HG02798 (cell line): Measurements from ENCODE around the gene TERT.

Experiments
- ATAC-seq: cut with Tn5 transposase; IDR thresholded peaks from one replicate; pipeline ENCODE4 v1.9.1; 2021; ENCODE audit warnings: mild to moderate bottlenecking; ENCODE audit not compliant: unreplicated experiment, poor library complexity

TERT gene

DNA sequence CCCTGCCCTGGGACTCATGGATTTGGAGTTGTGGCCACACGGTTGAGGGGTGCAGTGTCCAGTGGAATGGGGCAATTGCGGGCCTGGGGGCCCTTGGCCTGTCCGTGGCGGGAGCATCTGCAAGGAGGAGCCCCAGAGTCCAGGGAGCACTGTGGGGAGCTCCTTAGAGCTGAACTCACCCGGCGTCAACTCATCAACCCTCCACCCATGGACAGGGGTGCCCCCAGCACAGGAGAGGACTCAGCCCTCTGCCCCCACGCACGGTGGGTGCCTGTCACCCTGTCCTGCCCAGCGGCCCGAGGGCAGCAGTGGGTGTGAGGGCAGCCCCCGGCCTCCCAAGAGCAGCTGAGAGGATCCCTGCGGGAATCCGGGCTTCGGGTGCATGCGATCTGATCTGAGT, 70.2 kb downstream of the TERT start:
- no peak for ATAC-seq

DNA sequence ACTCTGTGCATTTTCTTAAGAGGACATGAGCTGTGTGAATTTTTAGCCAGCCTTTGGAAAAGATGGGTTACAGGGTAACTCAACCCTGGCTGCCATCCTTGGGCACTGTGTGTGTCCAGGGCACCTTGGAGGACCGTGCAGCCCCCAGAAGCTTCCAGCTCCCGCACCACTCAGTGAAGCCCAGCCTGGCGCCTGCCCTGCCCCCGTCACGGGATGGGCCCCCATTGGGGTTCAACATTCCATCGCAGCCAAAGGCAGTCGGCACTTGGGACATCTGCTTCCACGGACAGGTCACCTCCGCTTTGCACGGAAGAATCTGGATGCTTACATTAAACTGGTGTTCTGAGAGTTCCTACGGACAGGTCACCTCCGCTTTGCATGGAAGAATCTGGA, 71.6 kb downstream of the TERT start:
- no peak for ATAC-seq

- no peak for ATAC-seq
Measured at GRCh38 chr5:1222621-1223277, 72.1 kb downstream of the TERT start.

DNA sequence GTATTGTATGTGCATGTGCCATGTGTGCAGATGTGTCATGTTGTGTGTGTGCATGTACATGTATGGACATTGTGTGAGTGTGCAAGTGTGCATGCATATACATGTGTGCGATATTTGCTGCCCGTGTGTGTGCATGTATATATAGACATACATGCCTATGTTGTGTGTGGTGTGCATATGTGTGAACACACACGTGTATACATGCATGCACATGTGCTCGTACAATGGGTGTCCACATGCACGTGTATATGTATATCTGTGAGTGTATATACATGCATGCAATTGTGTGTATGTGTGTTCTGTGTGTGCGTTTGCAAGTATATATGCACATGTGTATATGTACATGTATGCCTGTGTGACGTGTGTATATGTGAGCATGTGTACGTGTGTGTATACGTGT, 72.7 kb downstream of the TERT start:
- no peak for ATAC-seq

GRCh38 chr5:1221721-1222120, 73.1 kb downstream of the TERT start:
- ATAC-seq = no peak

DNA sequence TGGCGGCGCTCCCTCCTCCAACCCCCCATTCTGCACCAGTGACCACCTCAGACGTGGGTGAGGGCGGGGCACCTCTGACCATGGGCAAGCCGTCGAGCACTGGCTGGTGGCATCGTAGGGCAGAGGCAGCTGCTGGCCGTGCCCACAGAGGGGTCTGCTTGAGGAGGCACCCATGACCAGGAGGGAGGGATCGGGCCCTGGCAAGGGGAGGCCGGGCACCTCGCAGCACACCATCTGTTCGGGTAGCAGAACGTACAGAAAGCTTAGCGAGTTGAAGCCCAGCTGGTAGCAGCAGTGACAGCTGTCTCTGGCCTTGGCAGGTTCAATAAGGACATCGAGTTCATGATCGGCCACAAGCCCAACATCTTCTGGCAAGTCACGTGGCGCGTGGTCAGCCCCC, 74.0 kb downstream of the TERT start:
- no peak for ATAC-seq

DNA sequence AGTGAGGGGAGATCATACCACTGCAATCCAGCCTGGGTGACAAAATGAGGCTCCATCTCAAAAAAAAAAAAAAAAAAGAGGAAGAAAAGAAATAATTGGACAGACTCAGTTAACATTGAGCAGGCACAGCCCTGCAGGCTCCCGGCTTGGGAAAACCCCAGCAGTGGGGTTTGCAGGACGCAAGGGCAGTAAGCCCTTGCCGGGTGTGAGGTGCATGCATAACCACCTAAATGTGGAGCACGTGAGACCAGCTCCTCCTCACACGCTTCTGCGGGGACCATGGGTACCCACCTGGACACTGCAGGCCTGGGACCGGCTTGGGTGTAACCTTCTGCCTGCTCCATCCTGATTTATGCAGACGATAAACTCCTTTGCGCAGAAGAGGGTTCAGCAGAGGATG, 74.5 kb downstream of the TERT start:
- no peak for ATAC-seq

DNA sequence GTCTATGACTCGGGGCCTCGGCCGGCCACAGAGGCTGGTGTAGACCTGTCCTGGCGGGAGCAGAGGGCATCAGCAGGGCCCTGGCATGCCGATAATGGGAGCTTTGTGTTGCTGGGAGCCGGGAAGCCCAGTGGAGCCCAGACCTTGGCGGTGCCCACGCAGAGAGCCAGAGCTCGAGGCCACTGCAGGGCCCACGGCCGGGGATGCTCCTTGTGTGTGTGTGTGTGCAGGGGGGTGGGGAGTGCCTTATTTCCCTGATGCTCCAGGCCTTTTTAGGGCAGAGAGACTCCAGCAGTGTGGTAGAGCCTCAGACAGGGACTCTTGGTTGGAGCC, 75.1 kb downstream of the TERT start:
- no peak for ATAC-seq

DNA sequence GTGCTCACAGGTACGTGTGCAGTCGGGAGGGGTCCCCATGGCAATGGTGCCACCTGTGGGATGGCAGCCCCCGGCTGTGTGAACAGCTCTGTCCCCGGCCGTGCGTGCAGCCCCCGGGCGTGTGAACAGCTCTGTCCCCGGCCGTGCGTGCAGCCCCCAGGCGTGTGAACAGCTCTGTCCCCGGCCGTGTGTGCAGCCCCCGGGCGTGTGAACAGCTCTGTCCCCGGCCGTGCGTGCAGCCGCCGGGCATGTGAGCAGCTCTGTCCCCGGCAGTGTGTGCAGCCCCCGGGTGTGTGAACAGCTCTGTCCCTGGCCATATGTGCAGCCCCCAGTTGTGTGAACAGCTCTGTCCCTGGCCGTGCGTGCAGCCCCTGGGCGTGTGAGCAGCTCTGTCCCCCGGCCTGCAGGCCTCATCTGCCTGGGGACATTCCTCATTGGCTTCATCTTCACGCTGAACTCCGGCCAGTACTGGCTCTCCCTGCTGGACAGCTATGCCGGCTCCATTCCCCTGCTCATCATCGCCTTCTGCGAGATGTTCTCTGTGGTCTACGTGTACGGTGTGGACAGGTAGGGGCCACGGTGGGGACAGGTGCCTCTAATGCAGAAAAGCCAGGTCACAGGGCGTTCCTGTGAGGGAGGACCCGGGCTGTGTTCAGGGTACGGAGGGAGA, 75.6 kb downstream of the TERT start:
- ATAC-seq = no peak

DNA sequence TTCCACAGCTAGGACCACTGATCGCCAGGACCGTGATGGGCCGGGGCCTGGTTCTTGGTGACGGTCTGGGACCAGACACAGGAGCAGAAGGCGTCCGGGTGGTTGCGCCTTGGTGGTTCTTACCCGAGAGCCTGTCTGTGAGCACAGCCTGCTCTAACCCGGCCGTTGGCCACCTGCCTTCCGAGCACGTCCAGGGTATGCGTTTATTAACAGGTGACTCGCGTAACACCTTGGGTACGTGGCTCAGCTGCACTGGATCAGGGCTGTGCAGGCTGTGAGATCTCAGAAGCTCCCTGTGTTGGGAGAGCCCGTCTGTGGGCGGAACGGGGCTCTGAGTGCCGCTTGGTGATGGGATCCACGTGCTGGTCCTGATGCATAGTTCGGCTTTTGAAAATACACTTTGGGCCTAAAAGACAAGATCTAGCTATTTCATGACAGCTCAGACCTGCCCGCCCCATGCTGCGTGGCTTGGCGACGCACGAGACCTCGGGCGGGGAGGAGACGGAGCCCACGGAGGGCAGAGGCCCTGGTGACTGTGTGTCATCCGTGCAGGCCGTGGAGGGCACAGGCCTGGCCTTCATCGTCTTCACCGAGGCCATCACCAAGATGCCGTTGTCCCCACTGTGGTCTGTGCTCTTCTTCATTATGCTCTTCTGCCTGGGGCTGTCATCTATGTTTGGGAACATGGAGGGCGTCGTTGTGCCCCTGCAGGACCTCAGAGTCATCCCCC, 76.4 kb downstream of the TERT start:
- no peak for ATAC-seq

DNA sequence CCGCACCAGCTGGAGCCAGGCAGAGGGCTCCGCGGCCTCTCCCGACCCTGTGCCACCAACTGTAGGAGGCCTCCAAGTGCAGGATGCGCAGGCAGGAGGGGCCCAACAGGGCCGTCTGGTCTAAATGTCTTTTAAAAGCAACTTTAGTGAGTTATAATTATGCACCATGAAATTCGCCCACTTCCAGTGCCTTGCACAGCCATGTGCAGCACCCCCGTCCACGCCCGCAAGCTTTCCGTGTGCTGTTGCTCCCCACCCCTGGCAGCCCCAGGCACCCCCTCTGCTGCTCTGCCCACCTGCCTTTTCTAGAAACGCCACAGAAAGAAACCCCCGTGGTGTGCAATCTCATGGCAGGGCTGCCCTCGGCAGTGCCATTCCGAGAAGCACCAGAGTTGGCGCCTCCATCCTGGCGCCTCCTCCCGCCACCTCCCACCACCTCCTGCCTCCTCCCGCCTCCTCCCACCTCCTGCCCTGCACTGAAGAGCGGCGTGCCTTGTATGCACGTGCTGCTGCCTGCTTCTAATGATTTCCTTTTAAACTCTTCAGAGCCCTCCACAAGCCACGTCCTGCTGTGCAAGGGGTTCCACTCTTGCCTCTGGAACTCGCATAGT, 77.2 kb downstream of the TERT start:
- no peak for ATAC-seq

- ATAC-seq = no peak
Measured at GRCh38 chr5:1216918-1217295, 78.0 kb downstream of the TERT start.

GRCh38 chr5:1216211-1216917, 78.5 kb downstream of the TERT start:
- no peak for ATAC-seq

DNA sequence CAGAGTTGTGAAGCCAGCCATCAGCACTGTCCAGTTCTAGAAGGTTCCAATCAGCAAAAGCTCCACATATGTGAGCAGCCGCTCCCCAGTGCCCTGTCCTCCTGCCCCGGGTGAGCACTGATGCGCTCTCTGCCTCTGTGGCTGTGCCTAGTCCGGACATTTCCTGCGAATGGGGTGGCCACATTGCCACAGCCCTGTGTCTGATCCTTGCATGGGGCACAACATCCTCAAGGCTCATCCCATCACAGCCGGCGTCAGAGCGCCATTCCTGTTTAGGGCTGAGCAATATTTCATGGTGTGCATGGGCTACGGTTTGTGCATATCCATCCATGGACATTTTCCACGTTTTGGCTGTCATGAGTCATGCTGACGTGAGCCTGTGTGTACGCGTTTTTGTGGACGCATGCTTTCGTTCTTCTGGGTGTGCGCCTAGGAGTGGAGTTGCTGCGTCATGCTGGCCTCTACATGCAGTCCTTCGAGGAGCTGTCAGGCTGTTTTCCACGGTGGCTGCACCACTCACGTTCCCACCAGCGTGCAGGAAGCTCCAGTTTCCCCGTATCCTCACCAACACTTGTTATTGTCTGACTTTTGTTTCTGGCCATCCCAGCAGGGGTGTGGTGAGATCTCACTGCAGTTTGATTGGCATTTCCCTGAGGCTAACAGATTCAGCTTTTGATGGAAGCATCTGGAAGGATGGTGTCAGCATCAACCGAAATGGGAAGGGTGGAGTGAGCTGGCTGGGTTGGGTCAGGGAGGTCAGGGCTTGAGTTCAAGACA, 79.4 kb downstream of the TERT start:
- no peak for ATAC-seq

DNA sequence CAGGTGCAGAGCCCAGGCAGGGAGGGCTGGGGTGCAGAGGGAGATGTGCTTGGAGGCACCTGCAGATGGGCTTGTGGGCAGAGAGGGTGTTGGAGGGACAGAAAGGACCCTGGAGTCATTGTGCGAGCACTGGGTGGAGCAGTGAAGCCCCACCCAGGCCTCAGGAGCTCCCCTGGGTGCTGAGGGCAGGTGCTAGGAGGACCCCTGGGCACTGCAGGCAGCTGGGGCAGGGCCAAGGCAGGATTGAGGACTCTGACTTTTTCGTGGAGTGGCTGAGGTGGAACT, 80.0 kb downstream of the TERT start:
- ATAC-seq = no peak

DNA sequence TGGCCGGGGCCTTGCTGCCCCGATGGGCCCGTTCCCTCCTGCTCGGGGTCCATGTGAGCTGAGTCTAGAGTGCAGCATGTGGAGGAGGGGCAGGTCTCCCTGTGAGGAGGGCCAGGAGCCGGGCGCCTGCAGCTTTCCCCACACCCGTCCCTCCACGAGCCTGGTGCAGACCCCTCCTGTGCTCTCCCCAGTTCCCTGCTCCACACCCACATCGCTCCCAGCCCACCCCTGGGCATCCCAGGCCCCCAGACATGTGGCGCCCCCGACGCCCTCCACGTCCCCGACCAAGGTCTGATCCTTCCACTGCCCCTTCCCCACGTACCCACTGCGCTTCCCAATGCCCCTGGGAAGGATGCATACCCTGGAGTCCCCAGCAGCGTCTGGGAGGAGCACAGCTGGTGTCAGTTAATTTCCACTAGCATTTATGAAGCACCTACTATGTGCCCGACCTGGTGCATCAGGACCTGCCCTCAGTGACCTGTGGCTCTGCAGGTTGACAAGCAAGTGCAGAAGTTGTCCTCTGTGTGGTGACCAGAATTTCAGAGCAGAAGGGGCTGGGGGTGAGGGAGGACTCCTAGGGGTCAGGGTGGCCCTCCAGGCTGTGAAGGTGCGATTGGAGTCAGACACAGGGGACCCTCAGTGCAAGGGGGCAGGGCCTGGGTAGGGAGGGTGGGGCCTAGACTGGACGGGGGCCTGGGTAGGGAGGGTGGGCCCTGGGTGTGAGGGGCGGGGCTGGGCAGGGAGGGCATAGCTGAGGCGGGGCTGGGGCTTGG, 80.5 kb downstream of the TERT start:
- no peak for ATAC-seq

DNA sequence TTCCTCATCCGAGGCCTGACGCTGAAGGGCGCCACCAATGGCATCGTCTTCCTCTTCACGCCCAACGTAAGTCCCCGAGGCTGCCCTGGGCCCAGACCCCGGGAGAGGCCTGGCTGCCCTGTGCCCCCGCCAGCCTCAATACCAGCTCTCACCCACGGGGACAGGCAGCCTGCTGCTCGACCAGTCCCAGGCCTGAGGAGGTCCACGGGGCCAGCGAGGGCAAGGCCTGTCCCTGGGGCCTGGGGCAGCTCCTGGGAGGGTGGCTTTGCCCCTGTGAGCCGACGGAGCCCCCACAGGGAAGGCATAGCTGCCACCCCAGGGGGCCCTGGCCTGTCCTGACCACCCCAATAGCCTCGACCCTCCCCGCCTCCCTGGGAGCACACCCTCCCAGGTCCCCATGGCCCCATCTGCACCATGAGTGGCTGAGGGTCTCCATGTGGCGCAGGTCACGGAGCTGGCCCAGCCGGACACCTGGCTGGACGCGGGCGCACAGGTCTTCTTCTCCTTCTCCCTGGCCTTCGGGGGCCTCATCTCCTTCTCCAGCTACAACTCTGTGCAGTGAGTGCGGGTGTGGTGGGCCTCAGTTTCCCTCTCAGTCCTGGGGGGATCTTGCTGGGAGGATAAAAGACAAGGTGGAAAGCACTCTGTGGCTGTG, 81.2 kb downstream of the TERT start:
- no peak for ATAC-seq

DNA sequence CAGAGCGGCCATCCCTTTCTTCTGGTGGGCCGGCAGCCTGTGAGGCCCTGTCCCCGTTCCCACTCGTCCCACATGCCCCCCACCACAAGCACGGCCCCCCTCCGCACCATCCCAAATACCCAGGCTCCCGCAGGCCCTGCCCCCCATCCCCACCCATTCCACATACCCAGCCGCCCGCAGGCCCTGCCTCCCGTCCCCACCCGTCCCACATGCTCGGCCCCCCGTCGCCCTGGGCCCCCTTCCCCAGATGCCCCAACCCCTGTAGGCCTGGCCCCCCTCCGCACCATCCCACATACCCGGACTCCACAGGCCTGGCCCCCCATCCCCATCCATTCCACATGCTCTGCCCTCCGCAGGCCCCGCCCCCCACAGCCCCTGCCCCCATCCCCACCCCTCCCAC, 82.0 kb downstream of the TERT start:
- no peak for ATAC-seq

DNA sequence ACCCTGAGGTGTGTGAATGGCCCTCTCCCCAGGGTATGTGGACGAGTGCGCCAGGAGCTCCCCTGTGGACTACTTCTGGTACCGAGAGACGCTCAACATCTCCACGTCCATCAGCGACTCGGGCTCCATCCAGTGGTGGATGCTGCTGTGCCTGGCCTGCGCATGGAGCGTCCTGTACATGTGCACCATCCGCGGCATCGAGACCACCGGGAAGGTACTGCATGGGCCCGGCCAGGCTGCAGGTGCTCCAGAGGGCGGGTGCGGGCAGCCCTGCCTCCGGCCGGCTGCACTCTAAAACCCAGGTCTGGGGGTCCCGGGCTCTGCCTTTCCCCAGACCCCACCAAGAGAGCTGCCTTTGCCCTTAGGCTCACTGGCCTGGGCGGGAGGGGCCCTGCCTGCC, 82.6 kb downstream of the TERT start:
- ATAC-seq = no peak
